GM12873 (cell line): Measurements from ENCODE around the gene LILRB4.
A peak's percentile ranks its signal among the peaks of the same experiment; 100 is the strongest.
"Not testable (repeated sequence)": the region's sequence is repeated elsewhere in the genome, so short reads cannot be mapped to it uniquely, and the experiment has no call there.

Source experiments
- CTCF ChIP-seq: IDR thresholded peaks from 2 replicates; pipeline ENCODE4 v1.5.1; 2012; ENCODE audit warnings: low read depth, mild to moderate bottlenecking, moderate library complexity, low read length, control low read depth; ENCODE audit not compliant: insufficient read depth; ENCODE audit errors: missing control alignments

Gene LILRB4

GRCh38 chr19:54630262-54630661, 32.5 kb upstream of the LILRB4 start, which contains the start of gene LILRB1:
Gene LILRB1, plus strand, starts transcription at chr19:54630484. Its CDS starts 590 bp downstream, at chr19:54631074.
- TF ChIP-seq CTCF = not testable (repeated sequence)

GRCh38 chr19:54630782-54631181, 32.0 kb upstream of the LILRB4 start:
- no peak for TF ChIP-seq CTCF

- no peak for TF ChIP-seq CTCF
These were observed 29.4 kb upstream of the LILRB4 start for GRCh38 chr19:54633401-54633800.

GRCh38 chr19:54638683-54639082, 24.1 kb upstream of the LILRB4 start:
- no peak for TF ChIP-seq CTCF

GRCh38 chr19:54644056-54644455, 18.7 kb upstream of the LILRB4 start:
- TF ChIP-seq CTCF = no peak

GRCh38 chr19:54646331-54646841, 16.4 kb upstream of the LILRB4 start:
- no peak for TF ChIP-seq CTCF

- TF ChIP-seq CTCF = peak; percentile 26
These were observed 14.7 kb upstream of the LILRB4 start for GRCh38 chr19:54648129-54648528.
